HG03520 (cell line): ENCODE measurements around the gene C19orf81.

Experiments
- ATAC-seq: cut with Tn5 transposase; IDR thresholded peaks from one replicate; pipeline ENCODE4 v1.9.1; 2021; ENCODE audit warnings: mild to moderate bottlenecking, moderate library complexity; ENCODE audit not compliant: unreplicated experiment

Gene C19orf81

DNA sequence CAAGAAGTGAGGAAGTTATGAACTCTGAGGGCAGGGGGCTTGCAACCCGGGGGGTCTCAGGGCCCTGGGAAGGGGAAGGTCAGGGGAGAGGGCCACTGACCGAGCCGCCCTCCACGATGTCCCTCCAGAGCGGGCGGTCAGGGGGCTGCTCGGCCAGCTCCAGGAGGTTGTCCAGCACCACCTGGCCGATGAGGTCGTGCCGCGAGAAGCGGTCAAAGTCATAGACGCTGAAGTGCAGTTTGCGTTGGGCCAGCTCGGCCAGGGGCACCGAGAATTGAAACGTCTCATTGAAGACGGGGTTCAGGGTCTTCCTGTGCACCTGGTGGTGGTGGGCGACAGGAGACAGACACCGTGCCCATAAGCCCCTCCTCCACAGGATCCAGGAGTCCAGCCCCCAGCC, 20.1 kb upstream of the C19orf81 start:
- ATAC-seq: no peak

GRCh38 chr19:50629801-50630200, 19.4 kb upstream of the C19orf81 start:
- ATAC-seq: no peak

DNA sequence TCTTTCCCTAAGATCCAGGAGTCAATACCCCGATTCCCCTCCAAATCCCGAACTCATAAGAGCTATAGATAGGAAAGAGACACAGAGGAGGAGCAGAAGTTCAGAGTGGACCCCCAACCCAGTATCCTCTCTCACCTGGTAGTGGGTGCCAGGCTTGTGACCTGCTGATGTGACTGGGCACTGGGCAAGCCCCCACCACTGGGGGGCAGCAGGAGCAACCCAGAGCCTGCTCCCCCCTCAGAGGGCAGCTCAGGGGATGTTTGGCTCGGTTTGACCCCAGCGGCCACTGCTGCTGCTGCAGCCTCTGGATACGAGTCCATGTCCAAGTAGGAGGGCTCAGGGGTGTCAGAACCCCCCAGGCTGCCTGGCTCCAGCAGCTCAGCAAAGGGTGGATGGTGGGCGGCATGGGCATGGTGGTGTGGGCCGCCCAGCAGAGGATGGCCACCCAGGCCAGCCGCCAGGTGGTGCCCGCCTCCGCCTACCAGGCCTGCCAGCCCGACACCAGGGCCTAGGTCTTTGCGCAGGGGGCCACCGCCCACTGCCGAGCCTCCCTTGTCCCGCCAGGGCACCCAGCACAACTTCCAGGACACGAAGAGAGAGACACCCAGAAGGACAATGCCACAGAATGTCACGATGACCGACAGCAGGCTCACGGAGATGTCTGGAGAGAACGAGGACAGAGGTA, 17.0 kb upstream of the C19orf81 start:
- no peak for ATAC-seq

- no peak for ATAC-seq
Measured at GRCh38 chr19:50633359-50633758, 15.9 kb upstream of the C19orf81 start.

GRCh38 chr19:50633973-50634372, 15.3 kb upstream of the C19orf81 start:
- ATAC-seq: no peak

DNA sequence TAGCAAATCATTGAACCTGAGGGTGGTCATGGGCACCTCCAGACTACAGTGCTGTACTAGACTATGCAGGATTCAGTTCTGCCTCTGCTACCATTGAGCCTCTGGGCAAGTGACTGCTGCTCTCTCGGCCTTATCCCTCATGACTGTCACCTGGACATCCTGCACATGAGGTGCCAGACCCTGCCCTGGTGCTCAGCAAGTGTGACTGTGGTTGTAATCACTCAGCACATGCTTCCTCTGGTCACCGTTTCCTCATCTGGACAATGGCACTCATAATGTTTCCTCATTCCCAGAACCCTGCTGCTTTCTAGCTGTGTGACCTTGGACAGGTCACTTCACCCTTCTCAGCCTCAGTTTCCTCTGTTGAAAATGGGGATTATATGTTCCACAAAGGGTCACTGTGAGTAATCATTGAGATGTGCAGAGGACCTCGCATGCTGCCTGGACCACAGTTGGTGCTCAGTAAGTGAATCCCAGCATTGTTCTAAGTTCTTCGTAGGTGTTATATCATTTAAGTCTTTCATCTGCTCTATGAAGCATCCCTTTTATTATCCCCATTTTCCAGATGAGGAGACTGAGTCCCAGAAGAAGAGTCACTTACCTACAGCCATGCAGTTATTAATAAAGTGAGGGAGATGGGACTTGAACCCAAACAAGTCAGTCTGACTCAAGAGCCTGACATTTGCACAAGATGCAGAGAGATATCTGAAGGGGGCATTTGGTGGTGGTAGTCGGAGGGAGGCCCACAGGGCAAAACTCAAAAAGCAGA, 12.7 kb upstream of the C19orf81 start:
- no peak for ATAC-seq

- no peak for ATAC-seq
Measured at GRCh38 chr19:50638600-50638999, 10.6 kb upstream of the C19orf81 start.

- no peak for ATAC-seq
Measured at GRCh38 chr19:50639121-50640112, 9.8 kb upstream of the C19orf81 start, which contains the start of gene SYT3. TSS of gene SYT3 (minus strand) at chr19:50639881. CDS start at chr19:50637411, 2,470 bp downstream.

- ATAC-seq: no peak
Measured at GRCh38 chr19:50640368-50640767, 8.9 kb upstream of the C19orf81 start.

DNA sequence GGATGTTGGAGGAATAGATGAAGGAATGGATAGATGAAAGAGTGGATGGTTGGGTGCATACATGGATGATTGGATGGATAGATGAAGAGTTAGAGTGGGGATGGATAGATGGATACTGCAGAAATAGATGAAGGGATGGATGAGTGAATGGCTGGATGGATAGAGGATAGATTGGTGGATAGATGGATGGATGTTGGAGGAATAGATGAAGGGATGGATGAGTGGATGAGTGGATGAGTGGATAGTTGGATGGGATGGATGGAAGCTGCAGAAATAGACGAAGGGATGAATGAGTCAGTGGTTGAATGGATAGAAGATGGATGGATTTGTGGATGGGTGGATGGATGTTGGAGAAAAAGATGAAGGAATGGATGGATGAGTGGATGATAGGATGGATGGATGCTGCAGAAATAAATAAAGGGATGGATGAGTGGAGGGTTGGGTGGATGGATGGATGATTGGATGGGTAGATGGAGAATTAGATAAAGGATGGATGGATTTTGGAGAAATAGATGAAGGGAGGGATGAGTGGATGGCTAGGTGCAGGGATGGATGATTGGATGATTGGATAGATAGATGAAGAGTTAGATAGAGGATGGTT, 4.8 kb upstream of the C19orf81 start:
- no peak for ATAC-seq

DNA sequence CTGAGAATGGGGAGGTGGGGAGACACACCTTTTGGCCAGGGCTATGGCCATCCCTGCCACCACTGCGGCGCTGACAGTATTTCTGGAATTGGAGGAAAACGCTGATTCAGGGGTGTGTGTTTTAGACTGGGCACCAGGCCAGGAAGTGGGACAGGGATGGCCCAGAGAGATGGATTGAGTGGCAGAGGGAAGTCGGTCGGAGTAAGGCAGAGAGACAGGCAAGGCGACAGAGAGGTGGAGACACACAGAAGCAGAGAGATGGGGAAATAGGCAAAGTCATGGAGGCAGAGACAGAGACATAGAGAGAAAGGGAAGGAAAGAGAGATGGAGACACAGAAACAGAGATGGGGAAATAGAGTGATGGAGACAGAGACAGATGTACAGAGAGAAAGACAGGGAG, 4.1 kb upstream of the C19orf81 start:
- no peak for ATAC-seq

GRCh38 chr19:50646074-50646807, 3.0 kb upstream of the C19orf81 start:
- ATAC-seq: no peak

DNA sequence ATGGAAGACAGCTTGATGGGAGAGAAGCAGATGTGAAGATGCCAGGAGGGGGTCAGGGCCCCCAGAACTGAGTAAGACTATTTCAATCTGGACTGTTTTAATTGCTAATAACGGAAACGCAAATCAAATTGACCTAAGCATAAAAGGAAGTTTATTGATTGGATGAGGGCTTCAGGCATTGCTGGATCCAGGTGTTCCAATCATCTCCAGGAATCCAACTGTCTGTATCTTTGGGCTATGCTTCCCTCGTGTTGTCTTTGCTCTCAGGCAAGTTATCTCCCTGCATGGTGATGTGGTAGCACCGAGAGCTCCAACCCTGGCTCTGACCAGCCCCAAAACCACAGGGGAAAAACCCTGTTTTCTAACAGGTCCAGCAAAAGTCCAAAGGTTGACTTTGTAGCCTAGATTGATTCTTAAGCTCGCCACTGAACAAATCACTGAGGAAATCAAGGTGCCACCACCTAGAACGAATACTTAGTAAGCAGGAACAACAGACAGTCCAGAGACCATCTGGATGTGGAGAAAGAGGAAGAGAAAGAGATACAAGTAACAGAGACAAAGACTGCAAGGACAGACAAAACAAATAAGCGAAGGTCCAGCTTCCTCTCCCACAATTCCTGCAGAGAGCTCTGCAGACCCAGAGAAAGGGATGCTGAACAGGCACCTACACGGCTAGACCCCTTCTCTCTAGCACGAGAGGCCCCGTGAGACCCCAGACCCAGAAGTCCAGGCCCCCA, 1.2 kb upstream of the C19orf81 start:
- ATAC-seq: no peak

- ATAC-seq: no peak
Measured at GRCh38 chr19:50648659-50649058, 586 bp upstream of the C19orf81 start.

- no peak for ATAC-seq
Measured at GRCh38 chr19:50651174-50651573, 1.9 kb downstream of the C19orf81 start.

DNA sequence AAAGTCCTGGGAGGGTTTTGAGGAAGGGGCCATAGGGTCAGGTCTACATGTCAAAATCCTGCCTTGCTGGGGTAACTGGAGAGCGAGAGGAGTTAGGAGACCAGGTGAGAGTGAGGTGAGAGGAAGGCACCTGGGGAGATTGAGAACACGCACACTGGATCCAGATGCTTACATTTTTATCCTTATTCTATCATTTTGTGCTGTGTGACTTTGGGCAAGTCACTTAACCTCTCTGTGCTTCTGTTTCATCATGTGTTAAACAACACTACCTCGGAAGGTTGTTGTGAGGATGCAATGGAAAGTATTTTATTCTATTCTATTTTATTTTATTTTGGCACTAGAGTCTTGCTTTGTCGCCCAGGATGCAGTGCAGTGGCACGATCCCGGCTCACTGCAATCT, 3.5 kb downstream of the C19orf81 start:
- no peak for ATAC-seq

GRCh38 chr19:50654882-50655281, 5.6 kb downstream of the C19orf81 start:
- no peak for ATAC-seq

- ATAC-seq: no peak
Measured at GRCh38 chr19:50657222-50657669, 8.0 kb downstream of the C19orf81 start.

DNA sequence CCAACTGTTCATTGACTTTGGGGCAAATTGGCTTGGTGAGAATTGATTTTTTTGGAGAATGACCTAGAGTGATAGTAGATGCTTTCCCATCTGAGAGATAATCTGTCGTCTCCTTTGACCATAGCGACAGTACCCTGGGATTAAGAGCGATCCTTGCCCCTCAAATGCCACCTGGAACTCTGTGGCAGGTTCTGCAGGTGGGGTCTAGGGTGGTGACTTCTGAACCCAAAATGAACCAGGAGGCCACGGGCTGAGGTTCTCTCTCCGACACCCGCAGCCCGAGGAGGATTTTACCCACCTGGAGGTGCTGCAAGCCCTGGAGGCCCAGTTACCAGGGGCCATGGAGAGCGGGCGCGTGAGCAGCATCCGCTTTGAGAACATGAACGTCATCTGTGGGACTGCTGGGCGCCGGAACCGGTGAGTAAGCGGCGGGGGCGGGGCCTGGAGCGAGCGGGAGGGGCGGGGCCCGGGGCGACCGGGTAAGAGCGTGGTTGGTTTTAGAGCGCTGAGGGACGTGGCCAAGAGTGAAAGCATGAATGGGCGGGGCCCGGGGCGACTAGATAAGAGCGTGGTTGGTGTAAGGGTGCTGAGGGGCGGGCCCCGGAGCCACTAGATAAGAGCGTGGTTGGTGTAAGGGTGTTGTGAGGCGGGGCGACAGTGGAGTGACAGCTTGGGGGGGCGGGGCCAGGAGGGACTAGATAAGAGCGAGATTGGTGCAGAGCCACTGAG, 8.6 kb downstream of the C19orf81 start:
- peak; percentile 72 for ATAC-seq
